HG03045 (cell line): ENCODE data around the gene IL12RB1.
A peak's percentile ranks its signal among the peaks of the same experiment; 100 is the strongest.
"Not testable (repeated sequence)": the region's sequence is repeated elsewhere in the genome, so short reads cannot be mapped to it uniquely, and the experiment has no call there.

Experiments
- ATAC-seq: cut with Tn5 transposase; IDR thresholded peaks from one replicate; pipeline ENCODE4 v1.9.1; 2021; ENCODE audit warnings: mild to moderate bottlenecking, moderate library complexity; ENCODE audit not compliant: unreplicated experiment

Gene IL12RB1

GRCh38 chr19:18051887-18052286, 34.8 kb downstream of the IL12RB1 start:
- no peak for ATAC-seq

- no peak for ATAC-seq
Measured at GRCh38 chr19:18049385-18049784, 37.3 kb downstream of the IL12RB1 start.

- no peak for ATAC-seq
Measured at GRCh38 chr19:18046059-18046718, 40.5 kb downstream of the IL12RB1 start.

- peak; percentile 16 for ATAC-seq
Measured at GRCh38 chr19:18045307-18046050, 41.3 kb downstream of the IL12RB1 start.

GRCh38 chr19:18044825-18045304, 41.9 kb downstream of the IL12RB1 start:
- peak; percentile 84 for ATAC-seq

GRCh38 chr19:18043676-18044075, 43.1 kb downstream of the IL12RB1 start:
- no peak for ATAC-seq

GRCh38 chr19:18041054-18041453, 45.7 kb downstream of the IL12RB1 start:
- ATAC-seq, result no peak

- not testable (repeated sequence) for ATAC-seq
Measured at GRCh38 chr19:18032102-18032501, 54.6 kb downstream of the IL12RB1 start.

- ATAC-seq, result not testable (repeated sequence)
Measured at GRCh38 chr19:18031401-18031800, 55.3 kb downstream of the IL12RB1 start.

GRCh38 chr19:18029617-18030338, 57.0 kb downstream of the IL12RB1 start:
- ATAC-seq, result no peak

- ATAC-seq, result no peak
Measured at GRCh38 chr19:18027151-18027550, 59.6 kb downstream of the IL12RB1 start.

GRCh38 chr19:18023622-18024251, 63.0 kb downstream of the IL12RB1 start:
- ATAC-seq, result no peak

- ATAC-seq, result no peak
Measured at GRCh38 chr19:18021121-18021755, 65.5 kb downstream of the IL12RB1 start.

- ATAC-seq, result no peak
Measured at GRCh38 chr19:18020212-18021085, 66.3 kb downstream of the IL12RB1 start.

GRCh38 chr19:18017275-18018083, 69.3 kb downstream of the IL12RB1 start:
- no peak for ATAC-seq

GRCh38 chr19:18016209-18016910, 70.4 kb downstream of the IL12RB1 start:
- no peak for ATAC-seq

- ATAC-seq, result no peak
Measured at GRCh38 chr19:18014197-18014596, 72.5 kb downstream of the IL12RB1 start.
